CD1c-positive myeloid dendritic cell (primary cell): ENCODE data around the gene URM1.
A peak's percentile ranks its signal among the peaks of the same experiment; 100 is the strongest.

ENCODE experiments used
- DNase-seq: peaks from one replicate; pipeline ENCODE4 v3.0.0-alpha.2; 2016; ENCODE audit errors: extremely low spot score

URM1 gene

GRCh38 chr9:128349125-128349524 is 22.0 kb upstream of the URM1 start:
- DNase-seq: no peak

- no peak for DNase-seq
These were observed 21.4 kb upstream of the URM1 start for GRCh38 chr9:128349772-128350171.

- DNase-seq: no peak
These were observed 15.7 kb upstream of the URM1 start for GRCh38 chr9:128355451-128355850.

GRCh38 chr9:128358090-128358489 is 13.1 kb upstream of the URM1 start:
- DNase-seq: no peak

GRCh38 chr9:128358861-128359260 is 12.3 kb upstream of the URM1 start:
- no peak for DNase-seq

GRCh38 chr9:128360826-128361225 is 10.3 kb upstream of the URM1 start:
- DNase-seq: no peak

- no peak for DNase-seq
These were observed 9.7 kb upstream of the URM1 start for GRCh38 chr9:128361296-128361985.

GRCh38 chr9:128361986-128362646 is 9.1 kb upstream of the URM1 start:
- DNase-seq: peak; percentile 78

GRCh38 chr9:128362774-128363173 is 8.4 kb upstream of the URM1 start:
- DNase-seq: no peak

GRCh38 chr9:128365525-128365924 is 5.6 kb upstream of the URM1 start:
- no peak for DNase-seq

GRCh38 chr9:128369024-128369706 is 2.0 kb upstream of the URM1 start:
- no peak for DNase-seq

- DNase-seq: no peak
These were observed 815 bp upstream of the URM1 start for GRCh38 chr9:128370367-128370751.

- DNase-seq: peak; percentile 32
These were observed 500 bp downstream of the URM1 start for GRCh38 chr9:128371630-128372117.

GRCh38 chr9:128372188-128372641 is 1.0 kb downstream of the URM1 start:
- no peak for DNase-seq

GRCh38 chr9:128372784-128373183 is 1.6 kb downstream of the URM1 start:
- DNase-seq: peak; percentile 3

- no peak for DNase-seq
These were observed 3.1 kb downstream of the URM1 start for GRCh38 chr9:128374221-128374675.

- DNase-seq: no peak
These were observed 4.7 kb downstream of the URM1 start for GRCh38 chr9:128375865-128376264.

- no peak for DNase-seq
These were observed 11.1 kb downstream of the URM1 start for GRCh38 chr9:128382261-128382660.

GRCh38 chr9:128383007-128383753 is 12.0 kb downstream of the URM1 start:
- DNase-seq: no peak

GRCh38 chr9:128383791-128384190 is 12.6 kb downstream of the URM1 start:
- DNase-seq: no peak

GRCh38 chr9:128384801-128385495 is 13.8 kb downstream of the URM1 start:
- no peak for DNase-seq
